ENCODE data around the gene CDK14.

DNA sequence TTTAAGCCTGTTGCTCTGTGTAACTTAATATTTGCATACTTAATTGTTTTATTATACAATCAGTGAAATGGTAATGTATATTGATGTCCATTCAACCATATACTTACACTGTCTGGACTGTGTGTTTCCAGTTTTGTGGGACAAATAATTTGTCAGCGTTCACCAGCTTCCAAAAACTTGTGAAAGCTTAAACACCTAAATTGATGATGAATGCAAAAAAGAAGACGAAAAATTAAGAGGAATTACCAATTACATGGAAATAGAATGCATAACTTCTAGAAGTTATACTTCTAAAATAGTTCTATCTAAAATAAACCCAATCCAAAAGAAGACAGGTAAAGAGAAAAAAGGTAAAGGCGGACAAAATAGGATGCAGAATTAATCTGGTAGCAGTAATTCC, 513.1 kb downstream of the CDK14 start:
- TF ChIP-seq, protein P1, sequence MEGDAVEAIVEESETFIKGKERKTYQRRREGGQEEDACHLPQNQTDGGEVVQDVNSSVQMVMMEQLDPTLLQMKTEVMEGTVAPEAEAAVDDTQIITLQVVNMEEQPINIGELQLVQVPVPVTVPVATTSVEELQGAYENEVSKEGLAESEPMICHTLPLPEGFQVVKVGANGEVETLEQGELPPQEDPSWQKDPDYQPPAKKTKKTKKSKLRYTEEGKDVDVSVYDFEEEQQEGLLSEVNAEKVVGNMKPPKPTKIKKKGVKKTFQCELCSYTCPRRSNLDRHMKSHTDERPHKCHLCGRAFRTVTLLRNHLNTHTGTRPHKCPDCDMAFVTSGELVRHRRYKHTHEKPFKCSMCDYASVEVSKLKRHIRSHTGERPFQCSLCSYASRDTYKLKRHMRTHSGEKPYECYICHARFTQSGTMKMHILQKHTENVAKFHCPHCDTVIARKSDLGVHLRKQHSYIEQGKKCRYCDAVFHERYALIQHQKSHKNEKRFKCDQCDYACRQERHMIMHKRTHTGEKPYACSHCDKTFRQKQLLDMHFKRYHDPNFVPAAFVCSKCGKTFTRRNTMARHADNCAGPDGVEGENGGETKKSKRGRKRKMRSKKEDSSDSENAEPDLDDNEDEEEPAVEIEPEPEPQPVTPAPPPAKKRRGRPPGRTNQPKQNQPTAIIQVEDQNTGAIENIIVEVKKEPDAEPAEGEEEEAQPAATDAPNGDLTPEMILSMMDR (IDR thresholded peaks at IDR 0.05; ENCODE audit: low read depth, low read length, missing input control) = no peak
- no peak for TF ChIP-seq EGR1 (IDR thresholded peaks at IDR 0.05; ENCODE audit: low read depth in 2 of 2)
- no peak for TF ChIP-seq JUND (IDR thresholded peaks at IDR 0.05)
- TF ChIP-seq YY1 (IDR thresholded peaks at IDR 0.05) = no peak
- no peak for TF ChIP-seq RAD21 (IDR thresholded peaks at IDR 0.05)
